GM18499 (cell line): ENCODE results near the gene LPCAT1.
A peak's percentile ranks its signal among the peaks of the same experiment; 100 is the strongest.
"Not testable (repeated sequence)": the region's sequence is repeated elsewhere in the genome, so short reads cannot be mapped to it uniquely, and the experiment has no call there.

Source experiments
- ATAC-seq: cut with Tn5 transposase; IDR thresholded peaks from one replicate; pipeline ENCODE4 v1.9.1; 2021; ENCODE audit warnings: moderate number of reproducible peaks; ENCODE audit not compliant: insufficient read depth, unreplicated experiment

LPCAT1 gene

DNA sequence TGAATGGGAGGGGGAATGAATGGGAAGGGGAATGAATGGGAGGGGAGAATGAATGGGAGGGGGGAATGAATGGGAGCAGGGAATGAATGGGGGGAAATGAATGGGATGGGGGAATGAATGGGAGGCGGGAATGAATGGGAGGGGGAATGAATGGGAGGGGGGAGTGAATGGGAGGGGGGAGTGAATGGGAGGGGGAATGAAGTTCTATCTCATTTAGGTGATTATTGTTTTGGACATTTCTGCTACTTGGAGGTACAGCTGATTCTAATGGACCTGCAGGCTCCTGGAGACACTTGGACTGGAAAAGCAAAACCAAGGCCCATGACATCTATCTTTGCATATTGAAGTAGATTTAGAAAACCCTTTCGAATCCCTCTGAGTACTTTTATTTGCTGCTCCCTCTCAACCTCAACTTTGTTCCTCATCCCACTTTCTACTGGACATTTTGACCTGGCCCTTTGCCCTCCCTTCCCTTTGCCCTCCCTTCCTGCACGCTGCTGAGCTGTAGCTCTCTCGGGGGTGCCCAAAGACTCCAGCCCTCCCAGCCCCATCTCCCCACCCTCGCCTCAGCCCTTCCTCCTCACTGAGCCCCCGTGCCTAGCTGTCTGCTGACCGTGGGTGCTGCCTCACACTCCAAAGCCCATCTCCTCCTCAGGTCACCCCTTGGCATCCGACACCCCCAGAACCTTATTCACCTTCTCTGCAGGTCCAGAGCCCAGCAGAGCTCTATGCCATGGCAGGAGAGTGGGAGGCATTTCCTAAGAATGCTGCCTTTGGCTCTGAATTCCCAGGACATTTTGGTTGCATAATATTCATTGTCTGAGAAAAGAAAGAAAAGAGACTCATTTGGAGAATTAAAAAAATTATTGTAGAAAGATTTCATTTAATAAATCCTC is 19.9 kb upstream of the LPCAT1 start:
- ATAC-seq: no peak

DNA sequence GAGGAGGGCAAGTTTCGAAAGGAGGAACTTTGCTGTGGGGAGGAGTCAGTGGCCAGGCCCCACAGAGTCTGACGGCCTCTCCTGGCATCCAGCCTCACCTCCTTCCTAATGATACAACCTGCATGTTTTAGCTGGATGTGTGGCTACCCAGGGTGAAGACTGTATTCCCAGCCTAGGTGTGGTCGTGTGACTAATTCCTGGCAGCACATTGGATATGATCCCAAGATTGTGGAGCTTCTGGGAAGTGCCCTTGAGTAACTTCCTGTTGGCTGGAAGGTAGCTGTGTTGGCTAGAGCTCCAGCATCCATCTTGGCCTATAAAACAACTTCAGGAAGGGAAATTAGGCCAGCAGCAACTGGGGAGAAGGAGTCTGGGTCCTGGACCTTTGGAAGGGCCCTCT is 19.0 kb upstream of the LPCAT1 start:
- no peak for ATAC-seq

DNA sequence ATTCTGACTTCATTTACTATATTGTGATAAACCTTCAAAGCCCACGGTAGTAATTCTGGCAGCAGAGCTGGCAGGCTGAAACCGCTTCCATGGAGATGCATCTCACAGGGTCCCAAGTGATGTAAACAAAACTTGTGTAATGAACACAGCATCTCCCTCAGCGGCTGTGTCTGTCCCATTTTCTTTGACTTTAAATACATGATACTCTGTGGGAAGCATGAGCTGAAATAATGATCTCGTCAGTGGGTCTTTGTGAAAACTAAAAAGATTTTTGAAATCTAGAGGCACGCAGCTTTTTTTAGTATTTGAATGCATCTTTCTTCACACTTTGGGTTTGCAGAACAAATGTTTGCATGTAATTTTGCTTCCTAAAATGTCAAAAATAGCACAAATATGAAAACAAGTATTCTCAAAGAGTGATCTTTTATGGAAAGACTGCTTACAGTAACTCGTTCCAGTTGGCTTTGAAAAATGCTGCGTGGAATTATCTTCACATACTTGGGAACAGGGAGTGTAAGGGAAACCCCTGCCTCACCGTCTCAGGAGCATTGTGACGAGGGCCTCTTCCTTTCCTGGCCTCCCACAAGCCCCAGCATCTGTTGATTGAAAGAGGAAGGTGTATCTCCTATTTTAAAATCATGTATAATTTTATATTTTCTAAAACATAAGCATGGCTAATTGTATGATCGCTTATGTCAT is 18.1 kb upstream of the LPCAT1 start:
- ATAC-seq: no peak

DNA sequence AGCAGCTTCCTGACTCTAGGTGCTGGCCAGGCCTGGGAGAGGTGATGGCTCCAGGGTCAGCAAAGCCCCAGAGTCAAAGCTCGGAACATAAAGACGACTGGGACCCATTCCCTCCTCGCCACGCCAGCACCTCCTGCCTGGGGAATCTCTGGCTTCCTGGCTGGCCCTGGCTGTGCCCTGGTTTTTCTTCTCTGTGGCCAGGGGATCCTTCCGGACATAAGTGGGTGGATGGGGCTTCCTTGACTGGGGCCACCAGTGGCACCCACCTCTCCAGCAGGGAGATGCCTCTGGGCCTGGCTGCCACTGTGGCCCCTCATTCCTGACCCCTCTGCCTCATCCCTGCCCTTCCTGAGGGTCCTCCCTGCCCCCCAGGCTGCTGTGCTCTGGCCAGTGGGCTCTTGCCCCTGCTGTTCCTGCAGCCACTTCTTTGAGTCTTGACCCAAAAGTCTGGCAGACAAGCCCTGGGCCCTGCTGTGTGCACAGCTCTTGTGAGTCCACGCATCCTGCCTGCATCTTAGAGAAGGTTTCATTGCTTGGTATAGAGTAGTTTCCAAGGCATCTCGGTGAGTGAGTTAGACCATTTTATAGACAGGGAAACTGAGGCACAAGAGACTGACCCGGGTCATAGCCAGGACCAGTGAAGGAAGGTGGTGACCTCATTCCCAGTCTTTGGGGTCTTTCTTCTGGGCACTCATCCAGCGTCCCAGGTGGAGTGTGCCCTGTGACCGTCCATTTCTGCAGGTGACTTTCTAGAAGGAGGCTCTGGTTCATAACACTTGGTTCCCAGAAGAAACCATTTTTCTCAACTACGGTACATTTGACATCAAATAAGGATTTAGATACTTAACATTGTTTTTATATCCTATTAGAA is 17.3 kb upstream of the LPCAT1 start:
- ATAC-seq: no peak

DNA sequence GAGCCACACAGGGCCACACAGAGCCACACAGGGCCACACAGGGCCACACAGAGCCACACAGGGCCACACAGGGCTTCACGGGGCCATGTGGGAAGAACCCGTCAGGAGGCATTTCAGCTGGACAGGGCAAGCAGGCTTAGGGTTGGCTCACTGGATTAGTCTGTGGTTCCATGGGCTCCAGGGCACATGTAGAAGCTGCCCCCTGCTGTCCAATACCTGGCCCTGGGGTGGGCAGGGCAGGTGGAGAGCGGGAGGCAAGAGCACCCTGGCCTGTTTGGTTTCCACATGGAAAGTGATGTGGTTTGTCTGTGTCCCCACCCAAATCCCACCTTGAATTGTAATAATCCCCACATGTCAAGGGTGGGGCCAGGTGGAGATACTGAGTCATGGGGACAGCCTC is 16.4 kb upstream of the LPCAT1 start:
- no peak for ATAC-seq

DNA sequence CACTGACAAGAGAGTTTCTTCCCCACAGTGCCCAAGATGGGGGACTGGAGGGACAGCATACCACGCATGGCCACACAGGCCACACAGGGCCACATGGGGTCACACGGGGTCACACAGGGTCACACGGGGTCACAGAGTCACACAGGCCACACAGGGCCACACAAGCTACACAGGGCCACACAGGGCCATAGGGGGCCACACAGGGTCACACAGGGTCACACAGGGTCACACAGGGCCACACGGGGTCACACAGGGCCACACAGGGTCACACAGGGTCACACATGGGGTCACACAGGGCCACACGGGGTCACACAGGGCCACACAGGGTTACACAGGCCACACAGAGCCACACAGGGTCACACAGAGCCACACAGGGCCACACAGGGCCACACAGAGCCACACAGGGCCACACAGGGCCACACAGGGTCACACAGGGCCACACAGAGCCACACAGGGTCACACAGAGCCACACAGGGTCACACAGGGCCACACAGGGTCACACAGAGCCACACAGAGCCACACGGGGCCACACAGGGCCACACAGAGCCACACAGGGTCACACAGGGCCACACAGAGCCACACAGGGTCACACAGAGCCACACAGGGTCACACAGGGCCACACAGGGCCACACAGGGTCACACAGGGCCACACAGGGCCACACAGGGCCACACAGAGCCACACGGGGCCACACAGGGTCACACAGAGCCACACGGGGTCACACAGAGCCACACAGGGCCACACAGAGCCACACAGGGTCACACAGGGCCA is 15.8 kb upstream of the LPCAT1 start:
- ATAC-seq: not testable (repeated sequence)

DNA sequence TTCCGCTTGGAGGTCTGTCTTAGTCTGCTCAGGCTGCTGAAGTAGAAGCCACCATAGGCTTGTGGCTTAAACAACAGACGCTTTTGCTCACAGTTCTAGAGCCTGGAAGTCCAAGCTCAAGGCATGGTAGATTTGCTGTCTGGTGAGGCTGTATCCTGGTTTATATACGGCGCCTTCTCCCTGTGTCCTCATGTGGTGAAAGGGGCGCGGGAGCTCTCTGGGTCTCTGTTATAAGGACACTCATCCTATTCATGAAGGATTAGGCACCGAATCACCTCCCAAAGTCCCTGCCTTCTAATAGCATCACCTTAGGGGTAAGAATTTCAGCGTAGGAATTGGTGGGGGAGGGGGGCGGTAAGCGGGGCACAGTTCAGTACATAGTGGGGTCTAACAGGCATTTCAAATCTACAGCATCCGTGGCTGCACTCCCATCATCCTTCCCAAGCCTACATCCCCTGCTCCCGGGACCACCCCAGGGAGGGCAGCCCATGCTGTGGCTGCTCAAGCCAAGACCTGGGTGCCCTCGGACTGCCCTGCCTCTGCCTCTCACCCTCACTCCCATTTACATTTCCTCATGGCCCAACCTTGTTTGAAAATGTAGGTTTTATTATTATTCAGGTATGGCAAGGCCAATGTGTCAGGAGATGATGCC is 15.1 kb upstream of the LPCAT1 start:
- no peak for ATAC-seq

DNA sequence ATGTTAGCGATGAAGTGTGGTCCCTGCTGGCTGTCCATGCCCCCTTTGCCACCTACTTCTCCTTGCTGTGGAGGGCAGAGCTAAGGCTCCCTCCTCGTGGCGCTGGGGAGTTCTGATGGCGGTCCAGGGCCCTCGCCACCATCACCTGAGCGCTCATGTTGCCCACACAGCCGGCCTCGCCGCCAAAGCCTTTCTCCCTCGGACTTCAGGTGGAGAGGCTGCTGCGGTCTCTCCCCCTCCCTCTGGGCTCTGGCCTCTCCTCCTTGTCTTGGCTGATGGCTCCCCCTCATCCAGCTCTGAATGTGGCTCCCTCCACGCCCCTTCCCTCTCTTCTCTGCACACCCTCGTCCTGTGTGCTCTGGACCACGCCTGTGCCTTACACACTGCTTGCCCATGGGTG is 14.5 kb upstream of the LPCAT1 start:
- no peak for ATAC-seq

DNA sequence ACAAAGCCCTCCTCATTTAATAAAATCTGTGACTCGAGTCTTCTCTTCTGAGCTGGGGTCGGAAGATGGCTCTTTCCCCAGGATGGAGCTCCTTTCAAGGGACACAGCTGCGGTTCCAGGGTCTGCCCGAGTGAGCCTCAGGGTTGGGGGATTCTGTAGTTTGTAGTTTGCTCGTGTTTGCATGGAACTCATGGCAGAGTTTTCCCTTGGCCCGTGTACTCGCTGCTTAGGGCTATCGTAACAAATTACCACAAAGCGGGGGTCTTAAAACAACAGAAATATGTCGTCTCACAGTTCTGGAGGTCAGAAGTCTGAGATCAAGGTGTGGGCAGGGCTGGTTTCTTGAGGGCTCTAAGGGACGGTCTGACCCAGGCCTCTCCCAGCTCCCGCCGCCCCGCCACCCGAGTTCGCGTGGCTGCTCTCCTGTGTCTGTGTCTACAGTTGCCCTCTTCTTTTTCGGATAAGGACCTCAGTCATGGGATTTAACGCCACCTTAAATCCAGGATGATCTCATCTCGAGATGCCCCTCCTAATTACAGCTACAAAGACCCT is 13.9 kb upstream of the LPCAT1 start:
- ATAC-seq: no peak

DNA sequence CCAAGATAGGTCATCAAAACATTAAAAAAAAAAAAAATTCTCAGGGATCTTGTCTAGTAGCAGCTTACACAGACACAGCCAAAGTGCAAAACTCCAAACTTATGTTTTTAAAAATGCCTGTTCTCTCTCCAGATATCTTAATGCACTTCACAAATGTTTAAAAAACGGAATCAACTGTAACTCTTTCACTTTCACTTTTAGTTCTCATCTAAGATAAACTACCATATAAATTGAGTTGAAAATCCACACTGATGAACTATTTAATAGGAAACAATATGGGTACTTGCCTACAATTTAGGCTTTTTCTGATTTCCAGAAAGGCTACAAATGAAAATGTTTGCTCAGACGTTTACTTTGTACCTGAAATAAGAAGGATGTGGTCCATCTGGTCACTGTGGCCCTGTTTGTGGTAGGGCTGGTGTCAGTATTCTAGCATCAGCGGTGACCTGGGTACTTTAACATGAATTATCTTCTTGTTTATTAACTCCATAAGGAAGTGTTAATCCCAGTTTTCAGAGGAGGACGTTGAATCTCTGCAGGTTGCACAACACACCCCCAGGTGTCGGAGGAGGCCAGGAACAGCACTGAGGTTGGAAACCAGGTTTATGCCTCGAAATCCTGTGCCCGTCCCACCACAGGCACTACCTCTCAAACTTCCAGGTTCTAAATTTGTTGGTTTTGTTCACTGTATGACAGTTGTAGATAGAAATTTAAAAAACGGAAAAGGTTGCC is 13.3 kb upstream of the LPCAT1 start:
- ATAC-seq: no peak

DNA sequence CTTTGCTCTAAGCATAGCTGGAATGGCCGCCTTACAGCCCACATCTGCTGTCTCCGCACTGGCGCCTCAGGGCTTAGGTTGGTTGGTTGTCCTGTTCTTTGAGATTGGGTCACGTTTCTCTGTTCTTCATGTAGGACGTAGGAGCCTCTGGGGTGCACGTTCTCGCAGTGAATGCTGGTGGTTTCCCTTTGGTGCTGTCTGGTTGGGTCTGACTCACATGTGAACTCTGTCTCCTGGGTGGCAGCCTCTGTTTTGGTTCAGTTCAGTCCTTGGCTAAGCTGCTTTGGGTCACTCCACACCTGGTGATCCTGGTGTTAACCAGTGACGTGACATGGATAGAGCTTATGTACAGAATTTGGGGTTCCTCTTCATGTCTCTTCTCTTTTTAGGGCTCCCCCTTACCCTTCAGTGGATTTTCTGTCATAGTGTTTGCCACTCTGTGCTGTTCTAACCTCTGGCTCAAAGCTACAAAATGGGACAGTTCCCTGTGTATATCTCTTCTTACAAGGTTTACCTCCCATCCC is 12.6 kb upstream of the LPCAT1 start:
- peak; percentile 93 for ATAC-seq

DNA sequence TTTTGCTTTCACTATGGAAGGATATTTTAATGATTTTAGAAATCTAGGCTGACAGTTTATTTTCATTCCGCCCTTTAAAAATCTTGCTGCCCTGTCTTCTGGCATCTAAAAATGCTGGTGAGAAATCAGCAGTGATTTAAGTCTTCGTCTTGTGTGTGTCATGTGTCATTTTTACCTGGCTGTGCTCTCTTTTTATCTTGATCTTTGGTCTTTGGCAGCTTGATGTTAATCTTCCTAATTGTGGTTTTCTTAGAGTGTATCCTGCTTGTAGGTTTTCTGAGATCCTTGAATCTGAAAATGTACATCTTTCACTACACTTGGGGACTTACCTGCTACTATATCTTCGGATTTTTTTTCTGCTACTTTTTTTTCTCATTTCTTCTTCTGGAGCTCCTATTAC is 11.9 kb upstream of the LPCAT1 start:
- ATAC-seq: no peak

DNA sequence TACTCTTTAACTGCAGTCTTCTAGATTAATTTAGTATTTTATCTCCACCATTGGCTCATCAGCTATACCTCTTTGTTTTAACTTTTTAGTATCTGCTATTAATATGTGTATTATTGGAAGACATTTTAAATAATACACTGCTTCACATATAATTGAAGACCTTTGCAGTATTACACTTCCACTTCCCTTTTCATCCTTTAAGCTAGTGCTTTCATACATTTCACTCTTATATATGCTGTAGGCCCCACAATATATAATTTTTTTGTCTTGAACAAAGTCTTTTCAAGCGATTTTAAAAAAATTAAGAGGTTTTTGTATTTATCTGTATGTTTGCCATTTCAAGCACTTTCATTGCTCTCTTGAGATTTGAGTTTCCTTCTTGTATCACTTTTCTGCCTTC is 8.6 kb upstream of the LPCAT1 start:
- no peak for ATAC-seq

DNA sequence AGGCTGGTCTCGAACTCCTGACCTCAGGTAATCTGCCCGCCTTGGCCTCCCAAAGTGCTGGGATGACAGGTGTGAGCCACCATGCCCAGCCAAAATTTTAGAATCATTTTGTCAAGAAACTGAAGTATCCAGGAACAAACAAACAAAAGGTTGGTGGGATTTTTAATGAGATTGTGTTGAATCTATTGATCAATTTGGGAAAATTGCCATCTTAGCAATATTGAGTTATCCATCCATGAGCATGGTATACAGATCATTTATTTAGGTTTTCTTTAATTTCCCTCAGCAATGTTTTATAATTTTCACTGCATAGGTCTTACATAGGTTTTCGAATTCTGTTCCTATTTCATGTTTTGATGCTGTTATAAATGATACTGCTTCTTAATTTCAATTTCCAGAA is 5.7 kb upstream of the LPCAT1 start:
- no peak for ATAC-seq

DNA sequence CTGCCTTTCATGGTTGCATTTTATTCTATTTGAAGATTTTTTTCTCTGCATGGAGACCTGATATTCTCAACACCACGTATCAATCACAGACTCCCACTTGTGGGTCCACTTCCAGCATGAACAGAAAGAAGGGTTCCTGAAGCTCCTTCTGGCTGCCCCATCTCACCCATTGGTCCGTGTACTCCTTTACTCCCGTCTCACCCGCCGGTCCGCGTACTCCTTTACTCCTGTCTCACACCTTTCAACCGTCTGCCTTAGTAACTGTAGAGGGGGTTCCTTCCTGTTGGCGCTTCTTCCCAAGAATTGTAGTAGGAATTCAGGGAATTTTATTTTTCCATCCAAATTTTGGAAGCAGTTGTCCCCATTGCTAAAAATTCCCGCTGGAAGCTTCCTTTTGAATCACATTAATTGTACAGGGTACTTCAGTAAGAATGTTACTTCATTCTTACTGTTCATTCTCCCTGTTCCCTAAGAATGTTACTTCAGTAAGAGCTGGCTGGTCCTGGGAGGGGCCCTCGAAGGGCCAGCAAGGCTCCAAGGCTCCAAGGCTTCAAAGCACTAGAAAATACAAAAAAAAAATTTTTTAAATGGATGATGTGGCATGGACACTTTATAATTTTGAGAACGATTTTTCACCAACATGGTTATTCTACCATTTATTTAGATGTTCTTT is 3.9 kb upstream of the LPCAT1 start:
- ATAC-seq: no peak

DNA sequence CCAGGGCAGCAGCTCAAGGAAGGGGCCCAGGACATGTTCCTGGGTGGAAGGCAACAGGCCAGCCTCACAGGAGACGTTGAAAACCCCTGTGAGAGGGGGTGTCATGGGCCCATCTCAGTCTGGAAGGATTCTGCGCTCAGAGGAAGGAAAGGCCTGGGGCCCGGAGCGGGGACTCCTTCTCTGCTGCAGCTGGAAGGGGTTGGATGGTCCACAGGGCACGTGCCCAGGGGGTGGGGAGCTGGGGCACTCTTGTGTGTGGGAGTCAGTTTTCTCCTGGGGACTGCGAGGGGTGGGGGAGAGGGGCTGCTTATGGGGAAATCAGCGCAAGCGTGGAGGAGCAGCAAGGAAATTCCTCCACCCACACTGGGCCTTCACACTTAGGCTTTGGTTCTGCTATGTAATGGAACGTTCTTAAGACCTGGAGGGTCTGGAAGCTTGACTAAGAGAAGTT is 2.9 kb upstream of the LPCAT1 start:
- no peak for ATAC-seq

DNA sequence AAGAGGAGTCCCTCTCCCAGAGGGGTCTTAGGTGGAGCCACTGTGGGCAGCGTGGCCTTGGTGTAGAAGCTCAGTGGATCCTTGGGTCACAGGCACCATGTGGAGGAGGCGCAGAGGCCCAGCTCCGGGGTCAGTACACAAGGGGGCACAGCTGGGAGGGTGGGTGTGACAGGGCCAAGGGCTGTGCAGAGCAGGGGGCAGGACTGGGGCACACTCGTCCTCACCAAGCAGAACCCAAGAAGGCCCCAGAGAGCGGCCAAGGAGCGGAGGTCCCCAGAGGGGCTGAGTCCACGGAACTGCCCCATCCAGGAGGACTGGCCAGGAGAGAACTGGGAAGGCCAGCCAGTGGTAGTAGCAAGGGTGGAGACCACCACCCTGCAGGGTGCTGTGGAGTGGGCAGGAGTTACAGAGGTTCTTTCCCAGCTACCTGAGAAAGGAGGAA is 2.5 kb upstream of the LPCAT1 start:
- no peak for ATAC-seq
